ENCODE results near the gene SREBF2. TPM values are rescaled to one million over a fixed set of nuclear protein-coding genes. Genes with fewer than 3 reads are reported as not detected.
"Not testable (repeated sequence)": the region's sequence is repeated elsewhere in the genome, so short reads cannot be mapped to it uniquely, and the experiment has no call there.

SREBF2 gene
- total RNA-seq, 4 donors from 2014 or later, result 10.2 to 61.0 (median 29.0) TPM

GRCh38 chr22:41947424-41948080, 114.6 kb downstream of the SREBF2 start:
- peaks cover 0 to 6% of the 10 kb centered on the region in 2 donors for H3K4me1 ChIP-seq
- DNase-seq, result no peak
- H3K9me3 ChIP-seq, result no peaks in the 10 kb centered on the region
- H3K27me3 ChIP-seq, result no peaks in the 10 kb centered on the region
- H3K36me3 ChIP-seq, result no peaks in the 10 kb centered on the region
- intact Hi-C loops (cut with DNase I; ENCODE audit: low total_unique reads), result loop anchor here (10.0 kb wide), 1 partner anchor 123 kb away; no protein-coding TSS in a partner anchor
- H3K4me3 ChIP-seq, result peak overlapping the region; percentile 56 to 60
- no peak for TF ChIP-seq POLR2A (IDR thresholded peaks at IDR 0.05)
- TF ChIP-seq CTCF (IDR thresholded peaks at IDR 0.05), result no peak
- H3K27ac ChIP-seq, result peak overlapping the region; percentile 44 to 56

- DNase-seq, result no peak
- intact Hi-C loops (cut with DNase I; ENCODE audit: low total_unique reads), result loop anchor here (10.0 kb wide), 1 partner anchor 123 kb away; no protein-coding TSS in a partner anchor
- H3K4me1 ChIP-seq, result peaks cover 0 to 6% of the 10 kb centered on the region in 2 donors
- no peak for TF ChIP-seq CTCF (IDR thresholded peaks at IDR 0.05)
- TF ChIP-seq POLR2A (IDR thresholded peaks at IDR 0.05), result no peak
- H3K4me3 ChIP-seq, result no peak overlapping the region
- H3K36me3 ChIP-seq, result no peaks in the 10 kb centered on the region
- H3K27ac ChIP-seq, result no peak overlapping the region
- H3K9me3 ChIP-seq, result no peaks in the 10 kb centered on the region
- H3K27me3 ChIP-seq, result no peaks in the 10 kb centered on the region
Observed at GRCh38 chr22:41948142-41948541, 115.2 kb downstream of the SREBF2 start.

GRCh38 chr22:41948928-41949296, 116.0 kb downstream of the SREBF2 start:
- not testable (repeated sequence) for H3K4me3 ChIP-seq, H3K4me1 ChIP-seq, H3K9me3 ChIP-seq, H3K27me3 ChIP-seq, H3K27ac ChIP-seq, H3K36me3 ChIP-seq, DNase-seq
- intact Hi-C loops (cut with DNase I; ENCODE audit: low total_unique reads), result loop anchor here (10.0 kb wide), 1 partner anchor 124 kb away; no protein-coding TSS in a partner anchor

GRCh38 chr22:41949297-41949965, 116.5 kb downstream of the SREBF2 start:
- H3K4me3 ChIP-seq, result no peak overlapping the region
- H3K4me1 ChIP-seq, result peaks cover 0 to 6% of the 10 kb centered on the region in 2 donors
- DNase-seq, result no peak
- H3K27ac ChIP-seq, result no peak overlapping the region
- intact Hi-C loops (cut with DNase I; ENCODE audit: low total_unique reads), result loop anchor here (10.0 kb wide), 1 partner anchor 125 kb away; no protein-coding TSS in a partner anchor
- H3K36me3 ChIP-seq, result no peaks in the 10 kb centered on the region
- TF ChIP-seq POLR2A (IDR thresholded peaks at IDR 0.05) (no peak), CTCF (IDR thresholded peaks at IDR 0.05) (no peak)
- no peaks in the 10 kb centered on the region for H3K27me3 ChIP-seq
- no peaks in the 10 kb centered on the region for H3K9me3 ChIP-seq

- Histone ChIP-seq H3K27me3 (no peaks in the 10 kb centered on the region), H3K36me3 (no peaks in the 10 kb centered on the region), H3K4me3 (no peak within 1 kb of the TSS), H3K9me3 (no peaks in the 10 kb centered on the region), H3K27ac (no peak within 1 kb of the TSS), H3K4me1 (no peaks in the 10 kb centered on the region)
- TF ChIP-seq CTCF (IDR thresholded peaks at IDR 0.05), result no peak
- TF ChIP-seq POLR2A (IDR thresholded peaks at IDR 0.05), result no peak
- no peak for DNase-seq
- intact Hi-C loops (cut with DNase I; ENCODE audit: low total_unique reads), result loop anchor here (5.0 kb wide), 1 partner anchor 1010 kb away; no protein-coding TSS in a partner anchor
Observed at GRCh38 chr22:41951898-41952474, 119.1 kb downstream of the SREBF2 start, which contains the start of gene SMIM45. Gene SMIM45, plus strand, starts transcription at chr22:41952150.

All from uterus (tissue), 4 donors.